ENCODE results near the gene LRRC38. TPM values are rescaled to one million over a fixed set of nuclear protein-coding genes. Genes with fewer than 3 reads are reported as not detected.
"Not testable (repeated sequence)": the region's sequence is repeated elsewhere in the genome, so short reads cannot be mapped to it uniquely, and the experiment has no call there.

Gene LRRC38
- total RNA-seq, 2 donors from 2014 or later = not detected

DNA sequence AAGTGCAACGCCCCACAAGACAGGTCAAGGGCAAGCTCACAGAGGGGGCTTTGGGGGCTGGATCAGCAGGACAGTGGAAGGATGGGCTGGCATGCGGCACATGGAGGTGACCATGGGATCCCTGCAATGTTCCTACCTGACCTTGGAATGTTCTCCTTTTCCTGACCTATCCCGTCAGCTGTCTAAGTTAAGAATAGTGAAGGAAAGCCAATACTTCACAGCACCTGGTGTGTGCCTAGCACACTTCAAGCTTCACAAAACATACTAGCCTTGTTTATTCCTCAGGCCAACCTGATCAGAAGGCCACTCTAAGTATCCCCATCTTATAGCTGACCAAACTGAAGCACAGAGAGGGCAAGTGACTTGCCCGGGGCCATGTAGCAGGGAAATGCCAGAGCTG is 31.2 kb downstream of the LRRC38 start:
- DNase-seq (ENCODE audit: low spot score) = no peak
- intact Hi-C loops (cut with DNase I) = no loop called here

GRCh38 chr1:13479171-13479856 is 34.5 kb downstream of the LRRC38 start:
- no peak for DNase-seq (ENCODE audit: low spot score)
- intact Hi-C loops (cut with DNase I) = no loop called here

DNA sequence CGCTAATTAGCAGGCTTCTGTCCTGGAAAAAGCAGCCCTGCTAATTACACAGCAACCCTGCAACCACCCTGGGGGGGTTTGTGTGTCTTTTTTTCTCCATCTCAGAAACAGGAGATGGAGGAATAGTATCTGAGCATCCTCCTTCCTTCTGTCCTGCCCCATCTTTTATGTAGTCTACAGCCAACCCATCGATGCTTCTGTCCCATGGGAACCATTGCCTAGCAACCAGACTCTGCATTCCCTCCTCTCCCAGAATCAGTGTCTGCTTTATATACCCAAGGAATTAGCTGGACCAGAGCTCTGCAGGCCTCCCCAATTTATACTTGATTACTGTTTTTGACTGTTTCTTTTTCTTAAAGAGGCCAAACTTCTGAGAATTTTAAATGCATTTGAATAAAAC is 35.1 kb downstream of the LRRC38 start:
- no peak for DNase-seq (ENCODE audit: low spot score)
- intact Hi-C loops (cut with DNase I) = no loop called here

GRCh38 chr1:13469343-13469742 is 44.5 kb downstream of the LRRC38 start:
- no peak for DNase-seq (ENCODE audit: low spot score)

GRCh38 chr1:13465515-13465914 is 48.3 kb downstream of the LRRC38 start:
- no peak for DNase-seq (ENCODE audit: low spot score)
- intact Hi-C loops (cut with DNase I) = loop anchor here in 1 of 2 donors (2.0 kb wide), 1 partner anchor 51 kb away; no protein-coding TSS in a partner anchor

More at GRCh38 chr1:13469343-13469742, 44.5 kb downstream of the LRRC38 start:
- intact Hi-C loops (cut with DNase I) = no loop called here

DNA sequence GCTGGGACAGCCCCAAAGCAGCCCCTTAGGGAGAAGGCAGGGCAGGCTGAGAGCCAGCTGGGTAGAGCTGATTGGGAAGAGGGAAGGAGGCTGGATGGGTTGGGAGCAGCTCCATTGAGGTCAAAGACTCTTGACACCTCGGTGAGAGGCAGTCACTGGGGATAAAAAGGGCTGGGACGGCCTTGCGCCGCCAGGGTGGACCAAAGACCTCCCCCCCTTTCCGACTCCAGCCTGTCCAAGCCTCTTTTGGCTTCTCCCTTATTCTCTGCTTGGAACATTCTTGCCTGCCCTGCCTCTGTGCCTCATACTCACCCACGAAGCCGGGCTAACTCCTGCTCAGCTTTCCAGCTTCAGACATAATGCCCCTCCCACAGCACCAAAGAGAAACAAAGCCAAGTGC is 51.1 kb downstream of the LRRC38 start:
- intact Hi-C loops (cut with DNase I) = no loop called here
- DNase-seq (ENCODE audit: low spot score) = no peak

GRCh38 chr1:13461977-13462376 is 51.8 kb downstream of the LRRC38 start:
- intact Hi-C loops (cut with DNase I) = no loop called here
- DNase-seq (ENCODE audit: low spot score) = no peak

GRCh38 chr1:13456904-13457532 is 56.8 kb downstream of the LRRC38 start:
- intact Hi-C loops (cut with DNase I) = no loop called here
- no peak for DNase-seq (ENCODE audit: low spot score)

DNA sequence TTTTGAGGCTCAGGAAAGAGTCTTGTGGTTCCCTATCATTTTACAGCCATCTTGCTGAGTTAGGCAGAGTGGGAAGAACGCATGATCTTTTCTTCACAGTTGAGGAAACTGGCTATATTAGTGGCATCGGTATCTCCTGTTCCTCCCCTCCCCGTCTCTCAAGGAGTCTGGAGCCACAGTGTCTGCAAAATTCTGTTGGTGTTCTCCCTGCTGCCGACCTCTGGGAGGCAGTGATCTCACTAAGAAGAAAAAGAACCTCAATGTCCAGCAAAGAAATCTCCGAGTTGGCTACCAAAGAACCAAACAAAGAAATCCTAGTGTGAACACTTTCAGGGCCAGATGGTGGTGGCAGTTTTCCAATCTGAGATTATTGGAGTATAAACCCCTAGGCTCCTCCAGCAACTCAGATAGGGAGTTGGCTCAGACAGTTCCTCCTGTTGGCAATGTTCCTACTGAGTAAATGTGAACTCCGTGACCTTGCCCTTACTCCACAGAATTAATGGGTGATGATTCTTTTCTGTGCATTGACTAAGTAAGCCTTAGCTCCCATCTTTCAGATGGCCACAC is 62.3 kb downstream of the LRRC38 start:
- intact Hi-C loops (cut with DNase I) = no loop called here
- DNase-seq (ENCODE audit: low spot score) = no peak

DNA sequence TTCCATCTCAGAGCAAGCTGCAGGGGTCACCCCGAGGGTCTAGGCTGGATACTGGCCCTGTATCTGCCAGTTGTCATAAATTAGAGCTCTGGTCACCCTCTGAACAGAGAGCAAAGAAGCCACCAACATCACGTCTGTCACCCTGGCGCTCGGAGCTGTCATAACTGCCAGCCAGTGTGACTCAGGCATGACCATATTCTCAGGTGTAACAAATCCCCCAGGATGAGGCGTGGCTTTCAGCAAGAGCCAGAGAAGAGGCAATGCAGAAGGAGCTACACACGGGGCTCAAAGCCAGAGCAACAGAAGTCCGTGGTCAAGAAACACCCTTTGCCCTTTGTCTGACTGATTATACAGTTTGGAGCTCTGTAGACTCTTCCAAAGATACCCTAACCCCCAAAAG is 63.6 kb downstream of the LRRC38 start:
- intact Hi-C loops (cut with DNase I) = no loop called here
- no peak for DNase-seq (ENCODE audit: low spot score)

- DNase-seq (ENCODE audit: low spot score) = no peak
- intact Hi-C loops (cut with DNase I) = no loop called here
These were observed 70.3 kb downstream of the LRRC38 start for GRCh38 chr1:13443335-13443979.

- DNase-seq (ENCODE audit: low spot score); intact Hi-C loops (cut with DNase I): not testable (repeated sequence)
These were observed 74.6 kb downstream of the LRRC38 start for GRCh38 chr1:13439104-13439783.

GRCh38 chr1:13435458-13435857 is 78.3 kb downstream of the LRRC38 start:
- intact Hi-C loops (cut with DNase I) = no loop called here
- no peak for DNase-seq (ENCODE audit: low spot score)

- DNase-seq (ENCODE audit: low spot score); intact Hi-C loops (cut with DNase I): not testable (repeated sequence)
These were observed 80.0 kb downstream of the LRRC38 start for GRCh38 chr1:13433694-13434358.

DNA sequence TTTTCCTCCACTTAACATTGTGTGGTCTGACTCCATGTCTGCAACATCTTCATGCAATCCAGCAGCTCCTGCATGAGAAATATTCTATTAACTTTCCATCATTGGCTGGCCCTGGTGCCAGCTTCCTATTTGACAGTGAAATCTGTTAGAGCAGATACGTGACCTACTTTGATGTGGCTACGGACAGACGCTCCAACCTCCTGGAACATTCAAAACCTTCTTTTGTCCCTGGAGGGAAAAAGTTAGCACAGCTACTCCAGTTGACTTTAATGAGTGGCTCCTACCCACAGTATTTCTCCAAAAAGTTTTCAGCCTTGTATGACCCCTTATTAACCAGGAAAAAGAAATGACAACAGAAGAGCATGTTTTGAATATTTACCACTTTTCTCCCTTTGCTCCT is 81.6 kb downstream of the LRRC38 start:
- intact Hi-C loops (cut with DNase I) = no loop called here
- no peak for DNase-seq (ENCODE audit: low spot score)

DNA sequence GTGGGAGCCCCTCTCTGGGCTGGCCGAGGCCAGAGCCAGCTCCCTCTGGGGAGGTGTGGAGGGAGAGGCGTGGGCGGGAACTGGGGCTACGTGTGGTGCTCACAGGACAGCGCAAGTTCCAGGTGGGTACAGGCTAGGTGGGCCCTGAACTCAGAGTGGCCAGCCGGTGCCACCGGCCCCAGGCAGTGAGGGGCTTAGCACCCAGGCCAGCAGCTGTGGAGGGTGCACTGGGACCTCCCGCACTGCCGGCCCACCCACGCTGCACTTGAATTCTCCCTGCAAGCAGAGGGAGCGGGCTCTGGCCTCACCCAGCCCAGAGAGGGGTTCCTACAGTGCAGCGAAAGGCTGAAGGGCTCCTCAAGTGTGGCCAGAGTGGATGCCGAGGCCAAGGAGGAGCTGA is 83.3 kb downstream of the LRRC38 start:
- DNase-seq (ENCODE audit: low spot score) = no peak
- intact Hi-C loops (cut with DNase I) = no loop called here

Data from posterior vena cava (tissue), 2 donors.